GM19395 (cell line): ENCODE measurements around the gene KLHL18.

Experiments used
- ATAC-seq: cut with Tn5 transposase; IDR thresholded peaks from one replicate; pipeline ENCODE4 v1.9.1; 2021; ENCODE audit warnings: mild to moderate bottlenecking, moderate library complexity; ENCODE audit not compliant: unreplicated experiment

Gene KLHL18

DNA sequence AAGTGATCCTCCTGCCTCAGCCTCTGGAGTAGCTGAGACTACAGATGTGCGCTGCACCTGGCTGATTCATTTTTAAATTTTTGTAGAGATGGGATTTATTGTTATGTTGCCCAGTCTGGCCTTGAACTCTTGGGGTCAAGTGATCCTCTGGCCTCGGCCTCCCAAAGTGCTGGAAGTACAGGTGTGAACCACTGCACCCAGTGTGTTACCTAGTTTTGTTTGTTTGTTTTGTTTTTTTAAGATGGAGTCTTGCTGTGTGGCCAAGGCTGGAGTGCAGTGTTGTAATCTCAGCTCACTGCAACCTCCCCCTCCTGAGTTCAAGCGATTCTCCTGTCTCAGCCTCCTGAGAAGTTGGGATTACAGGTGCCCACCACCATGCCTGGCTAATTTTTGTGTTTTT is 110.2 kb downstream of the KLHL18 start:
- no peak for ATAC-seq

DNA sequence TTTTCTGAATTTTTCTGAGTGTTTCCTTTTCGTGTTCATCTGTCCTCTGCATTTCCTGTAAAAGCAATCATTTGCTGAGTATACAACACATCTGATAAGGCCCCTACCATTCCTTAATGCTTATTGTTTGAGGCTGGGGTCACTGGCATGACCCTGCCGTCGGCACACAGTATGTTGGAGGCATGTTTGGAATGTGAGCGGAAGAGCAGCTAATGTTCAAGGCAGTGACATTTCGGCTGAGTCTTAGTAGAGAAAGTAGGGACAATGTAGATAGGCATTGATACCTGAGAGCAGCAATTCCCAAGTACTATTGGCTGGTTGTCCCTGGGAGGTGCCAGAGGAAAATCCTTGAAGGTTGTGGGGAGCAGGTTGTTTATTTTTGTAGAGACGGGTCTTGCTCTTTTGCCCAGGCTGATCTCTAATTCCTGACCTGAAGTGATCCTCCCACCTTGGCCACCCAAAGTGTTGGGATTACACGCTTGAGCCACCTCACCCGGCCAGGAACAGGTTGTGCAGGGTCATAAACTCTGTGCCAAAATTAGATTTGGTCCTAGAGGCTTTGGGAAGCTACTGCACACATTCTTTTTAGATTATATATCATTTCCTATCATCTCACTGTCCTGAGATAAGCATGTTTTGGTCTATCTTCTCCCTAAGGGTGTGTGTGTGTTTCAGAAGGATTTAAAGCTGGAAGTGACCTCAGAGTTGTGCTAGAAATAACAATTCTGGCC is 111.6 kb downstream of the KLHL18 start:
- ATAC-seq = no peak

DNA sequence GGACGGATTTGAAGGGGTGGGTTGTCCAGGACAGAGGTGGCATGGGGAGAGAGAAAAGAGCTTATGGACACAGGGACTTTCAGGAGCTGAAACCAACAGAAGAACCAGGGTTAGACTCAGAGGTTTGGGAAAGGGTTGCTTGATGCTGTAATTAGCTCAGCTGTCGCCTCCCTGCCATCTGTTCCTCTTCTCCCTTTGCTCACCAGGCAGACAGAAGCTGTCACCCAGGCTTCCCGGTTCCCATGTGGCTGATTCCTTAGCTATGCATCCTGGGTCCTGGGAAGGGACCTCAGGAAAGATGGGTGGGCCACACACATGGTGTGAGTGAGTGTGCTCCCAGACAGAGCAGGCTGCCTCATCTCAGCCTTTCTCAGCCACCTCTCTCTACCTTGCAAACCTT is 112.1 kb downstream of the KLHL18 start:
- no peak for ATAC-seq
